22Rv1 (cell line): Measurements from ENCODE around the gene CAMTA1.

ENCODE experiments used
- CTCF ChIP-seq: fragments of 450-650 bp; IDR thresholded peaks from 2 replicates; pipeline ENCODE4 v1.5.1; 2017; ENCODE audit warnings: mild to moderate bottlenecking
- ZFX ChIP-seq: fragments of 450-650 bp; IDR thresholded peaks from 2 replicates; pipeline ENCODE4 v1.6.1; 2017; ENCODE audit warnings: antibody characterized with exemption, borderline replicate concordance

- TF ChIP-seq CTCF (no peak), ZFX (no peak)
These were observed 723.8 kb downstream of the CAMTA1 start for GRCh38 chr1:7508934-7509519.
